LoVo (cell line): ENCODE results near the gene CTIF.

Source experiments
- DNase-seq: peaks from one replicate; pipeline ENCODE4 v3.0.0-alpha.2; 2016; ENCODE audit warnings: low spot score

Gene CTIF

GRCh38 chr18:48552130-48552529, 13.3 kb downstream of the CTIF start:
- no peak for DNase-seq

- DNase-seq, result no peak
Measured at GRCh38 chr18:48553236-48553635, 14.4 kb downstream of the CTIF start.

- DNase-seq, result no peak
Measured at GRCh38 chr18:48554610-48555400, 16.0 kb downstream of the CTIF start.

- no peak for DNase-seq
Measured at GRCh38 chr18:48555465-48555995, 16.7 kb downstream of the CTIF start.

GRCh38 chr18:48557640-48558174, 18.9 kb downstream of the CTIF start:
- no peak for DNase-seq

- DNase-seq, result no peak
Measured at GRCh38 chr18:48558248-48558647, 19.4 kb downstream of the CTIF start.

GRCh38 chr18:48560491-48560890, 21.7 kb downstream of the CTIF start:
- no peak for DNase-seq

GRCh38 chr18:48562075-48562474, 23.2 kb downstream of the CTIF start:
- no peak for DNase-seq

GRCh38 chr18:48563027-48563426, 24.2 kb downstream of the CTIF start:
- no peak for DNase-seq

- no peak for DNase-seq
Measured at GRCh38 chr18:48564139-48564538, 25.3 kb downstream of the CTIF start.

- DNase-seq, result no peak
Measured at GRCh38 chr18:48565105-48565504, 26.3 kb downstream of the CTIF start.

- no peak for DNase-seq
Measured at GRCh38 chr18:48566589-48566988, 27.8 kb downstream of the CTIF start.

- no peak for DNase-seq
Measured at GRCh38 chr18:48567388-48567787, 28.6 kb downstream of the CTIF start.

- no peak for DNase-seq
Measured at GRCh38 chr18:48569139-48569914, 30.5 kb downstream of the CTIF start.

GRCh38 chr18:48569915-48570264, 31.1 kb downstream of the CTIF start:
- no peak for DNase-seq

GRCh38 chr18:48570313-48570712, 31.5 kb downstream of the CTIF start:
- DNase-seq, result no peak

GRCh38 chr18:48571639-48572384, 33.0 kb downstream of the CTIF start:
- DNase-seq, result no peak

- DNase-seq, result no peak
Measured at GRCh38 chr18:48572402-48573126, 33.7 kb downstream of the CTIF start.

- DNase-seq, result no peak
Measured at GRCh38 chr18:48573632-48574283, 34.9 kb downstream of the CTIF start.

- DNase-seq, result no peak
Measured at GRCh38 chr18:48574667-48575300, 36.0 kb downstream of the CTIF start.

- DNase-seq, result no peak
Measured at GRCh38 chr18:48575301-48575657, 36.4 kb downstream of the CTIF start.
